K562 (cell line): ENCODE results near the gene SERGEF. TPM values are rescaled to one million over a fixed set of nuclear protein-coding genes. Genes with fewer than 3 reads are reported as not detected.
A peak's percentile ranks its signal among the peaks of the same experiment; 100 is the strongest.

Experiments used
- ATAC-seq: fragments of 200-7000 bp; cut with Tn5 transposase; 3 replicates; pipeline ENCODE4 v1.9.1; 2020; ENCODE audit warnings: moderate library complexity
- BruUV-seq: library from RNA; stranded (reverse); fragments of 400-500 nt; replicated peaks from 2 replicates; lab custom pipeline; 2021; lab: Mats Ljungman, UMichigan
- CTCF ChIA-PET: fragments of 300-600 bp; formaldehyde crosslinking; extraction: SDS; loops from one replicate; lab custom pipeline; 2021; ENCODE audit warnings: low intra/inter-chr PET ratio; lab: Yijun Ruan, JAX
- POLR2A ChIA-PET: fragments of 300-600, 350-650 bp; sonication (Branson Sonifier 250); formaldehyde crosslinking; extraction: SDS; loops from one replicate; lab custom pipeline; 2021; ENCODE audit warnings: antibody characterized with exemption, inconsistent platforms; lab: Yijun Ruan, JAX
- DNase-seq, 4 experiments: peaks; one replicate each; pipeline versions ENCODE4 v3.0.0 to v3.0.0-alpha.2; 2011 to 2018; ENCODE audit warnings: low spot score in 3 of 4, mixed read lengths in 3 of 4; ENCODE audit errors: extremely low read depth in 1 of 4
- FAIRE-seq: peaks from 2 replicates; lab custom pipeline; 2011; peaks lifted over from hg19 to GRCh38; lab: Jason Lieb, UNC
- H2AFZ ChIP-seq: 2 replicates; pipeline ENCODE4 v1.6.0; 2011; ENCODE audit warnings: low read depth, low read length, control low read depth, inconsistent platforms
- H3K27ac ChIP-seq: fragments of 200-600 bp; 3 replicates; pipeline ENCODE4 v1.8.0; 2011; ENCODE audit warnings: low read depth, mild to moderate bottlenecking, control low read depth, inconsistent platforms, low read length, moderate library complexity, mixed read lengths; ENCODE audit errors: extremely low read depth
- H3K27me3 ChIP-seq, 2 experiments: fragments of 300-600 bp in 1 of 2; 2 replicates in 1 of 2; 3 replicates in 1 of 2; pipeline versions ENCODE4 v1.6.0 to v1.8.0; 2011; ENCODE audit warnings: inconsistent platforms in 2 of 2, low read length in 2 of 2, mild to moderate bottlenecking in 1 of 2, mixed read lengths in 1 of 2, moderate library complexity in 1 of 2; ENCODE audit not compliant: control insufficient read depth in 2 of 2, insufficient read depth in 2 of 2
- H3K36me3 ChIP-seq: fragments of 300-600 bp; 3 replicates; pipeline ENCODE4 v1.8.0; 2011; ENCODE audit warnings: mild to moderate bottlenecking, low read length, inconsistent platforms; ENCODE audit not compliant: control insufficient read depth, insufficient read depth
- H3K4me1 ChIP-seq, 2 experiments: fragments of 200-600 bp in 1 of 2; replicated peaks in 1 of 2; 2 replicates in 1 of 2; 3 replicates in 1 of 2; pipeline versions ENCODE4 v1.5.1 to v1.8.0; 2011; ENCODE audit warnings: inconsistent platforms in 2 of 2, low read length in 2 of 2, mild to moderate bottlenecking in 1 of 2, mixed read lengths in 1 of 2, moderate library complexity in 1 of 2; ENCODE audit not compliant: control insufficient read depth in 2 of 2, insufficient read depth in 2 of 2
- H3K4me2 ChIP-seq: 2 replicates; pipeline ENCODE4 v1.6.1; 2011; ENCODE audit warnings: low read length, control low read depth, inconsistent platforms, mixed read lengths; ENCODE audit not compliant: insufficient read depth
- H3K4me3 ChIP-seq: fragments of 200-600 bp; sonication (generic), shearing (Covaris generic); 2 replicates; pipeline ENCODE4 v1.5.1; 2016; ENCODE audit warnings: control low read depth, inconsistent platforms
- H3K79me2 ChIP-seq: fragments of 200-600 bp; 3 replicates; pipeline ENCODE4 v1.8.0; 2011; ENCODE audit warnings: low read length, inconsistent platforms; ENCODE audit not compliant: control insufficient read depth, insufficient read depth
- H3K9ac ChIP-seq, 2 experiments: 2 replicates each; pipeline versions ENCODE4 v1.6.0 to v1.6.1; 2011; ENCODE audit warnings: low read depth in 2 of 2, low read length in 2 of 2, control low read depth in 1 of 2, inconsistent platforms in 1 of 2, mild to moderate bottlenecking in 1 of 2, mixed read lengths in 1 of 2; ENCODE audit not compliant: insufficient read depth in 1 of 2
- H3K9me1 ChIP-seq: one replicate; pipeline ENCODE4 v1.6.0; 2011; ENCODE audit warnings: inconsistent platforms, mild to moderate bottlenecking, low read length, moderate library complexity; ENCODE audit not compliant: control insufficient read depth, insufficient read depth
- H3K9me3 ChIP-seq: replicated peaks from 2 replicates; pipeline ENCODE4 v1.5.1; 2011; ENCODE audit warnings: low read depth, low read length, inconsistent platforms; ENCODE audit not compliant: control insufficient read depth, insufficient read depth
- H4K20me1 ChIP-seq: replicated peaks from 2 replicates; pipeline ENCODE4 v1.6.1; 2011; ENCODE audit warnings: low read length, inconsistent platforms, mixed read lengths; ENCODE audit not compliant: control insufficient read depth, insufficient read depth
- RFX1 ChIP-seq: fragments of 450-650 bp; IDR thresholded peaks from 2 replicates; pipeline ENCODE4 v1.6.1; 2016; ENCODE audit warnings: mild to moderate bottlenecking, moderate library complexity
- WGBS: fragments of 100-300 bp; shearing (Covaris generic); methylation state at CpG from one replicate; pipeline ENCODE4 v1.1.6; 2016; ENCODE audit warnings: low coverage, mixed read lengths; ENCODE audit not compliant: insufficient coverage; ENCODE audit errors: missing lambda C conversion rate; 5-methylcytosine and 5-hydroxymethylcytosine counted together
- in situ Hi-C: fragments of 300-500 bp; cut with MboI; formaldehyde crosslinking; loops from 4 replicates; pipeline ENCODE4 v1.15.0; 2018; ENCODE audit warnings: inconsistent platforms, mixed read lengths
- intact Hi-C: fragments of 100-400 bp; cut with micrococcal nuclease; formaldehyde crosslinking; loops from 2 replicates; pipeline ENCODE4 v1.14.2; 2022
- polyA plus RNA-seq, 8 experiments: library from polyadenylated mRNA; depleted of rRNA in 4 of 8; stranded (reverse) in 5 of 8; unstranded in 3 of 8; fragments of >200 nt; fragmentation: Nextera tagmentation in 2 of 8; fragmentation: Illumina TruSeq in 1 of 8; extraction: Ambion mirVana in 2 of 8; extraction: Trizol in 1 of 8; gene quantifications; 2 replicates each; pipeline versions ENCODE4 v1.2.1 to v1.2.3, GENCODE V29; 2011 to 2014; ENCODE audit warnings: inconsistent platforms in 1 of 8, missing spikeins in 1 of 8
- total RNA-seq, 7 experiments: library from RNA; depleted of rRNA in 6 of 7; stranded (reverse); fragments of >200 nt in 6 of 7; fragmentation: Illumina TruSeq in 2 of 7; extraction: Trizol in 2 of 7; gene quantifications; 2 replicates each; pipeline versions ENCODE4 v1.2.1 to v1.2.3, GENCODE V29; 2011 to 2021; ENCODE audit warnings: low replicate concordance in 1 of 7
- TF ChIP-seq, protein P1 (sequence below): sonication (generic); formaldehyde crosslinking; IDR thresholded peaks from 2 replicates; pipeline ENCODE4 v1.8.1; 2023; ENCODE audit warnings: mild to moderate bottlenecking, missing genetic modification reagents

SERGEF gene
- total and polyA plus RNA-seq, 9 of the 15 experiments (the other 6 are each of a cell fraction or from before 2014, with no cell fraction given), result 10.2 to 28.0 (median 19.9) TPM

DNA sequence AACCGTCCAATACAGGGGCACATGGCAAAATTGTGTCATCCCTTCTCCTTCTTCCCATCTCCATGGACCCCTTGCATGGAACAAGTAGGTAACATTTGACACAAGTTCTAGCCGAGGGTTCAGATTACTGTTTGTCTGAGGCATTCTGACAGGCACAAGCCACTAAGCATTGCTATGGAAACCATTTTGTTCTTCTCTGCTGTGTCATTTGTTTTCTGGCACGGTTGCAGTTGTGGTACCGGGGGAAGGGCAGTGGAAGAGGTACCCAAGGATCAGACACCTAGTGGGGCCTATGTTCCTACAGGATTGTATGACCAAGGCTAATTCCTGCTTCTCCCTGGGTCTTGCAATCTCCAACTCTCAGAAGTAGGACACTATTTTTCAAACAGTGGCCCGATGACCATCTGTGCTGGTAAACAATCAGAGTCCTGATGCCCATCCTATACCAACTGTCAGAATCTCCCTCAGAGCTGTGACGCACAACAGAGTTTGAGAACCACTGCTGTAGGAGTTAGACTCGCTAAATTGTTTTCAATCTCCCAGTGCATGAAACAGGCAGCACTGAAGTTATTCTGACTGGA lies 209.0 kb downstream of the SERGEF start:
- in situ Hi-C loops, result no loop called here
- 14% methylated on average over 7 of the region's 7 CpGs for WGBS

More for the DNA sequence above, 209.0 kb downstream of the SERGEF start:
- FAIRE-seq, result no peak
- Histone ChIP-seq H3K4me1 (no peaks in the 10 kb centered on the region), H3K9me1 (no peaks in the 10 kb centered on the region), H3K27ac (no peak overlapping the region), H3K36me3 (no peaks in the 10 kb centered on the region), H3K9ac (no peak overlapping the region), H3K79me2 (no peaks in the 10 kb centered on the region), H3K9me3 (no peaks in the 10 kb centered on the region), H3K4me2 (no peak overlapping the region), H4K20me1 (no peaks in the 10 kb centered on the region), H3K4me3 (no peak overlapping the region), H3K27me3 (peaks cover 0 to 4% of the 10 kb centered on the region in 2 experiments; a peak in 1 of 5 replicates), H2AFZ (no peak overlapping the region)
- POLR2A ChIA-PET, result interaction anchor here (1.5 kb wide), 1 partner anchor 11 kb away, joined by 3 read pairs; no protein-coding TSS in a partner anchor
- no peak for ATAC-seq
- BruUV-seq, result no TSS peak
- intact Hi-C loops, result no loop called here
- TF ChIP-seq RFX1, result peak; percentile 23; the same call in 1 of the 2 replicates
- TF ChIP-seq, protein P1, sequence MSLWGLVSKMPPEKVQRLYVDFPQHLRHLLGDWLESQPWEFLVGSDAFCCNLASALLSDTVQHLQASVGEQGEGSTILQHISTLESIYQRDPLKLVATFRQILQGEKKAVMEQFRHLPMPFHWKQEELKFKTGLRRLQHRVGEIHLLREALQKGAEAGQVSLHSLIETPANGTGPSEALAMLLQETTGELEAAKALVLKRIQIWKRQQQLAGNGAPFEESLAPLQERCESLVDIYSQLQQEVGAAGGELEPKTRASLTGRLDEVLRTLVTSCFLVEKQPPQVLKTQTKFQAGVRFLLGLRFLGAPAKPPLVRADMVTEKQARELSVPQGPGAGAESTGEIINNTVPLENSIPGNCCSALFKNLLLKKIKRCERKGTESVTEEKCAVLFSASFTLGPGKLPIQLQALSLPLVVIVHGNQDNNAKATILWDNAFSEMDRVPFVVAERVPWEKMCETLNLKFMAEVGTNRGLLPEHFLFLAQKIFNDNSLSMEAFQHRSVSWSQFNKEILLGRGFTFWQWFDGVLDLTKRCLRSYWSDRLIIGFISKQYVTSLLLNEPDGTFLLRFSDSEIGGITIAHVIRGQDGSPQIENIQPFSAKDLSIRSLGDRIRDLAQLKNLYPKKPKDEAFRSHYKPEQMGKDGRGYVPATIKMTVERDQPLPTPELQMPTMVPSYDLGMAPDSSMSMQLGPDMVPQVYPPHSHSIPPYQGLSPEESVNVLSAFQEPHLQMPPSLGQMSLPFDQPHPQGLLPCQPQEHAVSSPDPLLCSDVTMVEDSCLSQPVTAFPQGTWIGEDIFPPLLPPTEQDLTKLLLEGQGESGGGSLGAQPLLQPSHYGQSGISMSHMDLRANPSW (CRISPR knock-in tag), result no peak
- CTCF ChIA-PET, result no interaction called here
- DNase-seq, result no peak
